SIG-M5 treated with dmso at 0.1 percent for 504 hours (cell line): ENCODE measurements around the gene KCNK13.
"Not testable (repeated sequence)": the region's sequence is repeated elsewhere in the genome, so short reads cannot be mapped to it uniquely, and the experiment has no call there.

Experiments used
- DNase-seq: peaks from one replicate; lab custom pipeline; 2025; ENCODE audit not compliant: unreplicated experiment; lab: John Stamatoyannopoulos, UW

Gene KCNK13

DNA sequence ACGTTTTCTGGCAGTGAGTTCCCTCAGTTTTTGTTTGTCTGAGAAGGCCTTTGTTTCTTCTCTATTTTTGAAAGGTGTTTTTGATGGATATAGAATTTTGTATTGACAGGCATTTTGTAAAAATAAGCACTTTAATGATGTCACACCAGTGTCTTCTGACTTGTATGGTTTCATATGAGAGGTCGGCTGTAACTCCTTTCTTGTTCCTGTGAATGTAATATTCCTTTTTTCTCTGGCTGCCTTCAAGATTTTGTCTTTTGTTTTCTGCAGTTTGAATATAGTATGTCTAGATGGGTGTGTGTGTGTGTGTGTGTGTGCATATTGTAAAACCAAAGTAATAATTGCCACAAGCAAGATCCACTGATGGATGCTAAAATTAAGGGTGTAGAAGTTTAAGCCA is 126.8 kb downstream of the KCNK13 start:
- no peak for DNase-seq

DNA sequence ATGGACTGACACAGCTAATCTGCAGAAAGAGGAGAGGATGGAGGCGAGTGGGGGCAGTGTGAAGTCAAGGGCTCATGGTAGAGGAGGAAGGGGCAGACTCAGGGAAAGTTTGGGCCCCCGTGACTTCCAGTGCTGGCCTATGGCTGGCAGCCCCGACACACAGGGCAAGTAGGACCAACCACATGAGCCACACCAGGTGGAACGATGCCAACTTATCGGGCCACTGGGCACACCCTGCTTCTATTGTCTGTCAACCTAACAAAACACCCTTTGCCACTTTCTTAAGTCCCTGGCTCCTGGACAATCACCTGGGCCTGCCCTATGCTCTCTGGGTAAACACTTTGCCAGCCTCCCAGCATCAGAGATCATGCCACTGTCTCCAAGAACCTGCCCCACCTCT is 129.4 kb downstream of the KCNK13 start:
- no peak for DNase-seq

DNA sequence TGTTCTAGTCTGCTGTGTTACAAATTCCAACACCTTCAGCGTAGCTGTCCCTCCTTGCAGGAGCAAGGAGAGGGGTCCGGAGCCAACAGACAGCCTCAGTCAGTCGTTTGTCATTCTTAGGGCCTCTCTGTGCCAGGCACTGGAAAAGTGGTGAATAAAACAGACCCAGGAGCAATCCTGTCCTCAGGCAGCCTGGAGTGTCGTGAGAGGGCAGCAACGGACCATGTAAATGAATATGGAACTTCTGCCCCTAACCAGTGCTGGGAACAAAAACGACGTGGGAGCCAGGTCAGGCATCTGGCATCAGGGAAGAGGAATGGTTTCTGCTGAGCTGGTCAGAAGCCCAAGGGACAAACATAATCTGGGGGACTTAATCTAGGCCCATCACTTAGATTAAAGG is 129.8 kb downstream of the KCNK13 start:
- DNase-seq = no peak

DNA sequence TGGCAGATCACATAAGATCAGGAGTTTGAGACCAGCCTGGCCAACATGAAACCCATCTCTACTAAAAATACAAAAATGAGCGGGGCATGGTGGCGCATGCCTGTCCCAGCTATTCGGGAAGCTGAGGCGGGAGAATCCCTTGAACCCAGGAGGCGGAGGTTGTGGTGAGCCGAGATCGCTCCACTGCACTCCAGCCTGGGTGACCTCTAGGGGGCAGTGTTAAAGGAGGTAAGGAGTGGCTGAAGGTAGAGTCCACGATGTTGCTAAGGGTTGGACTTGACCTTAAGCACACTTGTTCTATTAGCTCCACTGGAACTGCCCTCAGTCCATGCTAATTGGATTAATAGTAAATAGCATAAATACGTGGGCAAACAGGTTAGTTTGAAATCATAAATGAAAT is 132.1 kb downstream of the KCNK13 start:
- DNase-seq = no peak

DNA sequence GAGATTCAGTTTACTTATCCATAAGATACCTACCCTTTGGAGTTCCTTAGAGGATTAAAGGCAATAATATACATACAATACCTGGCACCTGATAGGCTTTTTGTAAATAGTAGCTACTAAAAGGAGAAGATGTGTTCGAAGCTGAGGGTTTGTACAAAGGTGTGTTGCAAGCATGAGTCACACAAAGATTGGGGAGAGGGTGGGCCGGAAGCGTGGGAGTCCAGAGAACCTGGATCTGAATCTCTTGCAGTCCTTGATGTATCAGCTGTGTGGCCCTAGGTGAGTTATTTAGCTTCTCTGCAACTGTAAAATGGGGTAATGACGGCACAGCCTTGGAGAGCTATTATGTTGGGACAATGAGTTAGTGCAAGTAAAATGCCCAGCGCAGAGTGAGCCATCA is 132.9 kb downstream of the KCNK13 start:
- peak; percentile 7 for DNase-seq

DNA sequence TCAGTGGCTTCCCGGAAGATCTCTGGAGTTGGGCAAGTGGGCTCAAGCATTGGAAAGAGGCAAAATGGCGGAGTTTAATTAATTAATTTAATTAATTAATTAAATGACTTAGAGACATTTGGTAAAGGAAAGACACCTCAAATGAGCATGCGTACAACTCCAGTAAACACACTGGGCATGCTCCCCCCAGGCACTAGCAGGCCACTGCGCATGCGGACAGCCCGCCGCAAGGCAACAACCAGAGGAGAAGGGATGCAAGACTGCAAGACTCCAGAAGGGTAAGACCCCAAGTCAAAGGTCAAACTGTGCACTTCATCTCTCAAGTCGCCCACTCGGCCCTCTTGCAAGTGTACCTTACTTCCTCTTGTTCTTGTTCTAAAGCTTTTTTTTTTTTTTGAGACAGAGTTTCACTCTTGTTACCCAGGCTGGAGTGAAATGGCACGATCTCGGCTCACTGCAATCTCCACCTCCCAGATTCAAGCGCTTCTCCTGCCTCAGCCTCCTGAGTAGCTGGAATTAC is 136.8 kb downstream of the KCNK13 start:
- DNase-seq = no peak

DNA sequence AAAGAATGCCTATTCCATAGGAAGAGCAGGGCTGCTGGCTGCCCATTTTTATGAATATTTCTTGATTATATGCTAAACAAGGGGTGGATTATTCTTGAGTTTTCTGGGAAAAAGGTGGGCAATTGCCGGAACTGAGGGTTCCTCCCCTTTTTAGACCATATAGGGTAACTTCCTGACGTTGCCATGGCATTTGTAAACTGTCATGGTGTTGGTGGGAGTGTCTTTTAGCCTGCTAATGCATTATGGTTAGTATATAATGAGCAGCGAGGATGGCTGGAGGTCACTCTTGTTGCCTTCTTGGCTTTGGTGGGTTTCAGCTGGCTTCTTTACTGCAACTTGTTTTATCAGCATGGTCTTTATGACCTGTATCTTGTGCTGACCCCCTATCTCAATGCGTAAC is 138.8 kb downstream of the KCNK13 start:
- not testable (repeated sequence) for DNase-seq

- no peak for DNase-seq
Measured at GRCh38 chr14:90201344-90201743, 139.6 kb downstream of the KCNK13 start.

- no peak for DNase-seq
Measured at GRCh38 chr14:90204516-90204915, 142.7 kb downstream of the KCNK13 start.

DNA sequence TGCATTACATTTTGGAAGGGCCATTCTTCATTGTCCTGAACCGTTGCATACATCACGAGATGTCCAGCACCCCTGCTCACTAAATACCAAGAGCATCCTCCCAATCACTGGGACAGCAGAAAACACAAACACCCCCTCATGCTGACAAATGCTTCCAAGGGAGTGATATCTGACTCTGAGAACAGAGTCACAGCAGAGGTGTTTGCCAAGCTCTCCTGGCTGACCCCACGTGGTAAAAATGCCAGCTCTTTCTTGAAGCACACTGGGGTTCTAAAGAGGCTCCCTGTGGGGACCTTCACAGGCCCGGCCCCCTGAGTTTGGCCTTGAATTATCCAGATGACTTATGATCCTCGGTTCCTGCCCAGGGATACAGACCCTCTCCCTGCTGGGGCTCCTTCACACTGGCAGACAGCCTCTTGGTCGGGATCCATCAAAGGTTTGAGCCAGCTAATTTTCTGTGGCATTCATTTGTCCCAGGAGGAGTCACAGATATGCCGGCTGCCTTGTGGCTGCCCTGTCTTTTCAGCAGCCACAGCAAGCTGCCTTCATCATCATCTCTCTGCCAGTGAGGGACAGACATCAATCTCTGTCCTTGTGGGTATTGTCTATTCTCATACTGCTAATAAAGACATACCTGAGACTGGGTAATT is 151.4 kb downstream of the KCNK13 start:
- no peak for DNase-seq

DNA sequence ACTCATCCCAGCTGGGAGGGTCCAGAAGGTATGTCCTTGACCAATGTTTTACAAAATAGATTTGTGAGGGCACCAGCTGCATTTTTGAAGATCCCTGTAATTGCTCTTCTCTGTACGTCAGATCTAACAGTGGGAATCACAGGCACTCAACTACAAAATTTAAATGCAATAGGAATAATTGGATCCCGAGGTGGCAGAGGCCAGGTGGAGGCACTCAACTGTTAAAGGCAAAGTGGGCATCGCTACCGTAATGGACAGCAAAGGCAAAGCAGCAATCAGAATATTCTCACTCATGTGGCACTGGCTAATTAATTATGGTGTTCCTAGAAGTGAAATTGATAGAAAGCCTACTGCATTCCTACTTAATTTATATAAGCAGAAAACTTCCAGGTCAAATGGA is 166.7 kb downstream of the KCNK13 start:
- no peak for DNase-seq

- not testable (repeated sequence) for DNase-seq
Measured at GRCh38 chr14:90229942-90230341, 168.1 kb downstream of the KCNK13 start.
